GM21423 (cell line): ENCODE results near the gene MED17.

Experiments
- ATAC-seq: cut with Tn5 transposase; IDR thresholded peaks from one replicate; pipeline ENCODE4 v1.9.1; 2021; ENCODE audit warnings: mild to moderate bottlenecking, moderate library complexity; ENCODE audit not compliant: unreplicated experiment

The MED17 gene

DNA sequence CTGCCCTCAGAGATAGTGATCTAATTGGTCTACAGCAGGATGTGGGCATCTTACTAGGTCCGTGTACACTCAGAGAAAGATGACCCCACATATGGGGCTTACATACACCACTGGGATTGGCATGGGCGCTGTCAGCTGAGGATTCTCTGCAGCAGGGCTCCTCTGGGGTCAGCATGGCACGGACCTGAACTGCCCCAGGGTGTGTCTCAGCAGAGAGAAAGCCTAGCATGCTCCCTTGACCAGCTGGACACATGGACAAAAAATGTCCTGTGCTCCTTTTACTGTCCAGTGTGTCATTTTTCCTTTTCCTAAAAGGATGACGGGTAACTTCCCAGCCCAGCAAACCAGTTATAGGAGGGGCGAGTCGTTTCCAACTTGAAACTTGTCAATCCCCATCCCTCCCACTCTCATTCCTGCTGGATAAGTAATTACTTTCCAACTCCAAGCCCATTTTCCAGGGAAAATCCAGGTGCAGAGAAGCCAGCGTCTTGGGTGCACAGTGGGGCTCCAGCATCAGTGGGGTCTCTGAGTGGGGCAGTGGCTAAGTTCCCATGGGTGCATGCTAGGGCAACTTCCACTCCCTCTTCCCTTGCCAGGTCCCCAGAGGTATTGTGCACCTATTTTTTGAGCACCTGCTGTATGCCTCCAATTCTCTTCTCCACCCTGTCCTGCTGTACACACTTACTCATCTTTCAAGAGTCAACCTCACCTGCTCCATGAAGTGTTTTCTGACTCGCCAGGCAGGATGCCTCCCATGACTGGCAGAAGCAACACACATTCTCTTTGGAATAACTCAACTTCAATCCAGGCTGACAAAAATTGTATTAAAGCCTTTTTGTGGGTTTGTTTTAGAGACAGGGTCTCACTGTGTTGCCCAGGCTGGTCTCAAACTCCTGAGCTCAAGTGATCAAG is 61.4 kb downstream of the MED17 start:
- ATAC-seq, result no peak

DNA sequence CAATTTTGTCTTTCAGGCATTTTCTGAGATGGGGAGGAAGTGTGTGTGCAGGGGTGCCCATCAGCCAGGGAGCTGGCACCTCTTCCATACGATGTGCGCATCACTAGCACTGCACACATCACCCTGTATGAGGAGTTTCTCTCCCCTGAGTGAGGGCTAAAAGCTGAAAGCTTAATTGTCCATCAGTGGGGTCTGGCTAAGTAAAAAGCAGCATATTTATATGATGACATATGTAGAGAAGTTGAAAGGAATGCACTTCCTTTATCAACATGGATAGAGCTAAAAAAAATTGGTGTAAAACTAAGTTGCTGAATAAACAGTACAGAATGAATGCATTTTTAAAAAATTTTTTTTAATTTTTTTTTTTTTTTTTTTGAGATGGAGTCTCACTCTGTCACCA is 62.3 kb downstream of the MED17 start:
- no peak for ATAC-seq

DNA sequence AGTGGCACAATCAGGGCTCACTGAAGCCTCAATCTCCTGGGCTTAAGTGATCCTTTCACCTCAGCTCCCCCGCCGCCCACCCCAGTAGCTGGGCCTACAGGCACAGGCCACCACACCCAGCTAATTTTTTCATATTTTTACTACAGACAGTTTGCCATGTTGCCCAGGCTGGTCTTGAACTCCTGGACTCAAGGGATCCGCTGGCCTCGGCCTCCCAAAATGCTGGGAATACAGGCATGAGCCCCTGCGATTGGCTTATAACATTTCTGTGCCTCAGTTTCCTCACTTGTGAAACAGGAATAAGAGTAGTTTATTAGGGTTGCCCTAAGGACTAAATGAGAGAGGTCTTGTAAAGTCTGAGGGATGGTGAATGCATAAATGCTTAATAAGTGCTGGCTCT is 65.1 kb downstream of the MED17 start:
- ATAC-seq, result no peak

DNA sequence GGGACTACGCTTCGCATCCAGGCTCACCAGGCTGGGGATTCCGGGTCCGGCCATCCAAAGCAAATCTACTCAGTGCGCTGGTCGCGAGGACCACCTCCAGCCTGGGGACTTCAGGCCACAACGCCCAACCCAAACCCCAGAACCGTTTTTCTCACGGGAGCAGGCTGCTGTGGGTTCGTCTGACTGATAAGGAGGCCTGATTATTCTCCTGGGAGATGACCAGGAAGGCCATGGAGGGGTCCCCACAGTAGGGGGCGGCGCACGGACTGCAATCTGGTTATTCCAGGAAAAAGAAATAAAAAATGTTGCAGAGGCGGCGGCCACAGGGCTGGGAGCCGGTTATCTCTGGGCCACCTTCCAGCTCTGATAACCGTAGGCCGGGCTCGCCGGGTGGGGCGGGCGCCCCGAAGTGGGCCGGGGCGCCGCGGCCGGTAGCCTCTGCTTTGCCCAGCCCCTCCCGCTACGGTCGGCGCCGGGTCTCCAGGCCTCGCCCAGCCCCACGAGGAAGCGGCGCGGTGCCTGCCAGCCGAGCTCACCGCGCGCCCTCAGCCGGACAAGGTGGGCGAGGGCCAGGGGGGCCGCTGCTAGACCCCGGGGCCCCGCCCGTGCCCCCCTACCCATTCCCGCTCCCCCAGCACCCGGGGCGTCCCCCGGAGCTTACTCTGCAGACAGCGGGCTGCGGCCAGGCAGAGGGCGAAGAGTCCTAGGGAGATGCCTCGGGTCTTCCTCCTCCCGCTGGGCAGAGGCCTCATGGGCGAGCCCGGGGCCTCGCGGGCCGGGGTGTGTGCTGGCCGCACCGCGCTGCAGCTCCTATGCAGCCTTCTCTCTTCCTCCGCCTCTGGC is 65.9 kb downstream of the MED17 start:
- ATAC-seq, result no peak

GRCh38 chr11:93850594-93851018 is 66.5 kb downstream of the MED17 start, which contains the start of gene VSTM5:
Gene VSTM5 (minus strand): TSS chr11:93850618. CDS start chr11:93850502, 116 bp downstream.
- no peak for ATAC-seq

GRCh38 chr11:93852242-93852641 is 68.2 kb downstream of the MED17 start:
- ATAC-seq, result no peak

GRCh38 chr11:93857413-93858120 is 73.5 kb downstream of the MED17 start:
- no peak for ATAC-seq

- no peak for ATAC-seq
Observed at GRCh38 chr11:93858121-93858775, 74.2 kb downstream of the MED17 start.

- ATAC-seq, result no peak
Observed at GRCh38 chr11:93861808-93862207, 77.7 kb downstream of the MED17 start.
